ENCODE data around the gene MAG. TPM values are rescaled to one million over a fixed set of nuclear protein-coding genes. Genes with fewer than 3 reads are reported as not detected.

The MAG gene
- total and polyA plus RNA-seq, 10 of the 15 experiments (the other 5 are each of a cell fraction or from before 2014, with no cell fraction given), result 0.03 to 0.82 (median 0.17) TPM; not detected in 2

GRCh38 chr19:35352448-35353304 lies 60.7 kb downstream of the MAG start (continued):
- TF ChIP-seq CUX1 (IDR thresholded peaks at IDR 0.05; ENCODE audit: insufficient replicate concordance, low read depth, low read length) (no peak), ELK1 (IDR thresholded peaks at IDR 0.05; ENCODE audit: low read depth, low read length) (no peak), SKIL (IDR thresholded peaks at IDR 0.05; ENCODE audit: low read depth, poor library complexity, severe bottlenecking) (peak; percentile 49), ATF2 (IDR thresholded peaks at IDR 0.05; ENCODE audit: low read length) (no peak), SMARCA5 (IDR thresholded peaks at IDR 0.05) (peak; percentile 55; the same call in 1 of the 2 replicates), PRDM15 (CRISPR knock-in tag; IDR thresholded peaks at IDR 0.05) (no peak), CBX5 (IDR thresholded peaks at IDR 0.05; ENCODE audit: low read depth) (no peak), BRCA1 (IDR thresholded peaks at IDR 0.05; ENCODE audit: low read depth, low read length) (no peak), USF1 (IDR thresholded peaks at IDR 0.05; ENCODE audit: borderline replicate concordance, extremely low read length, insufficient read depth, low read depth, low read length) (no peak), KDM1A (IDR thresholded peaks at IDR 0.05; ENCODE audit: borderline replicate concordance) (no peak), HDAC6 (IDR thresholded peaks at IDR 0.05; ENCODE audit: unreplicated experiment) (no peak), SUZ12 (IDR thresholded peaks at IDR 0.05; ENCODE audit: unreplicated experiment) (no peak), CREB1 (IDR thresholded peaks at IDR 0.05; ENCODE audit: low read depth) (peak; percentile 79)

Measured in GM12878 (cell line).